AG09309 (cell line): ENCODE results near the gene CPED1.
A peak's percentile ranks its signal among the peaks of the same experiment; 100 is the strongest.
"Not testable (repeated sequence)": the region's sequence is repeated elsewhere in the genome, so short reads cannot be mapped to it uniquely, and the experiment has no call there.

Experiments used
- DNase-seq: peaks from one replicate; pipeline ENCODE4 v3.0.0-alpha.2; 2010; ENCODE audit warnings: low read depth
- H3K4me3 ChIP-seq: 2 replicates; pipeline ENCODE4 v1.5.1; 2011; ENCODE audit warnings: mild to moderate bottlenecking, low read depth, low read length, moderate library complexity; ENCODE audit not compliant: control insufficient read depth
- TF ChIP-seq, protein P1 (sequence below): IDR thresholded peaks from 2 replicates; pipeline ENCODE4 v1.5.1; 2011; ENCODE audit warnings: mild to moderate bottlenecking, low read depth, low read length, inconsistent platforms; ENCODE audit not compliant: insufficient read depth, control insufficient read depth; ENCODE audit errors: missing control alignments

Gene CPED1

GRCh38 chr7:120973849-120974248 is 14.7 kb upstream of the CPED1 start:
- no peak for DNase-seq
- H3K4me3 ChIP-seq, result no peak overlapping the region
- TF ChIP-seq, protein P1, sequence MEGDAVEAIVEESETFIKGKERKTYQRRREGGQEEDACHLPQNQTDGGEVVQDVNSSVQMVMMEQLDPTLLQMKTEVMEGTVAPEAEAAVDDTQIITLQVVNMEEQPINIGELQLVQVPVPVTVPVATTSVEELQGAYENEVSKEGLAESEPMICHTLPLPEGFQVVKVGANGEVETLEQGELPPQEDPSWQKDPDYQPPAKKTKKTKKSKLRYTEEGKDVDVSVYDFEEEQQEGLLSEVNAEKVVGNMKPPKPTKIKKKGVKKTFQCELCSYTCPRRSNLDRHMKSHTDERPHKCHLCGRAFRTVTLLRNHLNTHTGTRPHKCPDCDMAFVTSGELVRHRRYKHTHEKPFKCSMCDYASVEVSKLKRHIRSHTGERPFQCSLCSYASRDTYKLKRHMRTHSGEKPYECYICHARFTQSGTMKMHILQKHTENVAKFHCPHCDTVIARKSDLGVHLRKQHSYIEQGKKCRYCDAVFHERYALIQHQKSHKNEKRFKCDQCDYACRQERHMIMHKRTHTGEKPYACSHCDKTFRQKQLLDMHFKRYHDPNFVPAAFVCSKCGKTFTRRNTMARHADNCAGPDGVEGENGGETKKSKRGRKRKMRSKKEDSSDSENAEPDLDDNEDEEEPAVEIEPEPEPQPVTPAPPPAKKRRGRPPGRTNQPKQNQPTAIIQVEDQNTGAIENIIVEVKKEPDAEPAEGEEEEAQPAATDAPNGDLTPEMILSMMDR, result no peak

- TF ChIP-seq, protein P1, result no peak
- DNase-seq, result no peak
- H3K4me3 ChIP-seq, result no peak overlapping the region
Measured at GRCh38 chr7:120979765-120980499, 8.6 kb upstream of the CPED1 start.

GRCh38 chr7:120981117-120981516 is 7.4 kb upstream of the CPED1 start:
- TF ChIP-seq, protein P1, result no peak
- H3K4me3 ChIP-seq, result no peak overlapping the region
- no peak for DNase-seq

DNA sequence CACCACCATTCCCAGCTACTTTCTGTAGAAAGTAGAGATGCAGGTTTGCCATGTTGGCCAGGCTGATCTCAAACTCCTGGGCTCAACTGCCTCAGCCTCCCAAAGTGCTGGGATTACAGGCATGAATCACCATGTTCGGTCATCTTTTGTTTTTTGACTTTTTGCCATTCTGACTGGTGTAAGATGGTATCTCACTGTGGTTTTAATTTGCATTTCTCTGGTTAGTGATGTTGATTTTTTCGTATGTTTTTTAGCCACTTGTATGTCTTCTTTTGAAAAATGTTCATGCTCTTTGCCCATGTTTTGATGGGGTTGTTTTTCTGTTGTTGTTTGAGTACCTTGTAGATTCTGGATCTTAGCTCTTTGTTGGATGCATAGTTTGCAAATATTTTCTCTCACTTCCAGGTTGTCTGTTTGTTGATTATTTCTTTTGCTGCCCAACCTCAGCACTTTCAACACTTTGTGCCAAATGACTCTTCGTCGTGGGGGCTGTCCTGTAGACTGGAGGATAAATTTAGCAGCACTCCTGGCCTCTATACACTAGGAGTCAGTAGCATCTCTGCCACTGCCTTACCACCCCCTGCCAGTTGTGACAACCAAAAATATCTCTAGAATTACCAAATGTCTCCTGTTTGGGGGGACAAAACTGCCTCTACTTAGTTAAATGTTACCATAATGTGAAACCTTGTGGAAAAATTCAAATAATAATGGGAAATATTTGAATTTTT is 6.5 kb upstream of the CPED1 start:
- peak; percentile 52 for DNase-seq
- no peak overlapping the region for H3K4me3 ChIP-seq
- TF ChIP-seq, protein P1, result no peak

GRCh38 chr7:120983592-120983991 is 4.9 kb upstream of the CPED1 start:
- DNase-seq, H3K4me3 ChIP-seq: not testable (repeated sequence)

- DNase-seq, result no peak
- TF ChIP-seq, protein P1, result no peak
- H3K4me3 ChIP-seq, result no peak overlapping the region
Measured at GRCh38 chr7:120984406-120984805, 4.1 kb upstream of the CPED1 start.

- no peak overlapping the region for H3K4me3 ChIP-seq
- TF ChIP-seq, protein P1, result no peak
- DNase-seq, result no peak
Measured at GRCh38 chr7:120985130-120985758, 3.3 kb upstream of the CPED1 start.
